Activated CD8-positive, alpha-beta T cell treated with anti-CD3 and anti-CD28 coated beads for 36 hours (primary cell): Measurements from ENCODE around the gene KL. TPM values are rescaled to one million over a fixed set of nuclear protein-coding genes. Genes with fewer than 3 reads are reported as not detected.

Experiments
- ATAC-seq: fragments of 200-7000 bp; cut with Tn5 transposase; one replicate; pipeline ENCODE4 v1.10.0; 2021; ENCODE audit warnings: mild to moderate bottlenecking, moderate library complexity
- CTCF ChIA-PET: fragments of 350-600 bp; sonication (Branson Sonifier 250); formaldehyde crosslinking; loops from one replicate; lab custom pipeline; 2021; ENCODE audit warnings: antibody characterized with exemption; lab: Charles Lee
- POLR2A ChIA-PET: fragments of 350-600 bp; sonication (Branson Sonifier 250); formaldehyde crosslinking; loops from one replicate; lab custom pipeline; 2021; ENCODE audit warnings: antibody characterized with exemption; lab: Charles Lee
- DNase-seq: peaks from one replicate; pipeline ENCODE4 v3.0.0-alpha.2; 2020
- H3K27ac Mint-ChIP-seq: one replicate; pipeline ENCODE4 v1.8.0; 2021; ENCODE audit warnings: mild to moderate bottlenecking, mixed read lengths
- H3K27me3 Mint-ChIP-seq: one replicate; pipeline ENCODE4 v1.8.0; 2021; ENCODE audit warnings: mixed read lengths
- H3K36me3 Mint-ChIP-seq: one replicate; pipeline ENCODE4 v1.8.0; 2021; ENCODE audit warnings: low read depth, mixed read lengths
- H3K4me1 Mint-ChIP-seq: one replicate; pipeline ENCODE4 v1.8.0; 2021; ENCODE audit warnings: low read depth, mixed read lengths
- H3K4me3 Mint-ChIP-seq: one replicate; pipeline ENCODE4 v1.8.0; 2021; ENCODE audit warnings: mild to moderate bottlenecking, moderate library complexity, mixed read lengths
- H3K9me3 Mint-ChIP-seq: one replicate; pipeline ENCODE4 v1.8.0; 2021; ENCODE audit warnings: mixed read lengths
- CTCF ChIP-seq: fragments of 200-600 bp; IDR thresholded peaks from one replicate; pipeline ENCODE4 v1.8.0; 2022; ENCODE audit warnings: antibody characterized with exemption, mild to moderate bottlenecking
- intact Hi-C: fragments of 100-400 bp; cut with micrococcal nuclease; formaldehyde crosslinking; loops from one replicate; pipeline ENCODE4 v1.10.0; 2022
- total RNA-seq, 2 experiments: library from RNA; stranded (reverse); gene quantifications; one replicate each; pipeline ENCODE4 v1.2.3, GENCODE V29; 2021

Gene KL
- total RNA-seq, 2 experiments from 2014 or later, result 0.22 to 0.27 TPM

- no peak for DNase-seq
- Mint-ChIP-seq H3K27ac (no peak overlapping the region), H3K9me3 (no peaks in the 10 kb centered on the region), H3K36me3 (no peaks in the 10 kb centered on the region), H3K27me3 (peaks cover 13% of the 10 kb centered on the region), H3K4me3 (no peak overlapping the region), H3K4me1 (peaks cover 6% of the 10 kb centered on the region)
- no peak for TF ChIP-seq CTCF
- CTCF ChIA-PET, result no interaction called here
- intact Hi-C loops, result no loop called here
- no peak for ATAC-seq
- POLR2A ChIA-PET, result no interaction called here
Measured at GRCh38 chr13:32989290-32989667, 26.9 kb upstream of the KL start.

GRCh38 chr13:32989942-32990341 is 26.3 kb upstream of the KL start:
- Mint-ChIP-seq H3K27me3 (peaks cover 10% of the 10 kb centered on the region), H3K4me3 (no peak overlapping the region), H3K27ac (no peak overlapping the region), H3K9me3 (no peaks in the 10 kb centered on the region), H3K4me1 (peaks cover 6% of the 10 kb centered on the region), H3K36me3 (no peaks in the 10 kb centered on the region)
- ATAC-seq (no peak), DNase-seq (no peak)
- TF ChIP-seq CTCF, result no peak
- CTCF ChIA-PET, result no interaction called here
- intact Hi-C loops, result no loop called here
- POLR2A ChIA-PET, result no interaction called here

- intact Hi-C loops, result no loop called here
- Mint-ChIP-seq H3K4me1 (peaks cover 6% of the 10 kb centered on the region), H3K36me3 (no peaks in the 10 kb centered on the region), H3K27ac (no peak overlapping the region), H3K9me3 (no peaks in the 10 kb centered on the region), H3K27me3 (peaks cover 9% of the 10 kb centered on the region), H3K4me3 (no peak overlapping the region)
- no peak for TF ChIP-seq CTCF
- ATAC-seq, result no peak
- POLR2A ChIA-PET, result no interaction called here
- no peak for DNase-seq
- CTCF ChIA-PET, result no interaction called here
Measured at GRCh38 chr13:32993145-32993544, 23.1 kb upstream of the KL start.

- H3K9me3 Mint-ChIP-seq, result no peaks in the 10 kb centered on the region
- no peaks in the 10 kb centered on the region for H3K4me1 Mint-ChIP-seq
- H3K4me3 Mint-ChIP-seq, result no peak overlapping the region
- TF ChIP-seq CTCF, result no peak
- ChIA-PET POLR2A (no interaction called here), CTCF (interaction anchor here (0.8 kb wide), 1 partner anchor 10 kb away, joined by 3 read pairs; no protein-coding TSS in a partner anchor)
- no peak overlapping the region for H3K27ac Mint-ChIP-seq
- intact Hi-C loops, result no loop called here
- no peaks in the 10 kb centered on the region for H3K36me3 Mint-ChIP-seq
- ATAC-seq, result no peak
- DNase-seq, result no peak
- H3K27me3 Mint-ChIP-seq, result no peaks in the 10 kb centered on the region
Measured at GRCh38 chr13:32997399-32997798, 18.8 kb upstream of the KL start.

GRCh38 chr13:32998966-32999365 is 17.3 kb upstream of the KL start:
- no peaks in the 10 kb centered on the region for H3K27me3 Mint-ChIP-seq
- POLR2A ChIA-PET, result no interaction called here
- H3K4me3 Mint-ChIP-seq, result no peak overlapping the region
- no peaks in the 10 kb centered on the region for H3K4me1 Mint-ChIP-seq
- no peak for DNase-seq
- intact Hi-C loops, result no loop called here
- no peaks in the 10 kb centered on the region for H3K9me3 Mint-ChIP-seq
- CTCF ChIA-PET, result no interaction called here
- H3K36me3 Mint-ChIP-seq, result no peaks in the 10 kb centered on the region
- no peak for TF ChIP-seq CTCF
- ATAC-seq, result no peak
- no peak overlapping the region for H3K27ac Mint-ChIP-seq
